ENCODE results near the gene ME1. TPM values are rescaled to one million over a fixed set of nuclear protein-coding genes. Genes with fewer than 3 reads are reported as not detected.
"Not testable (repeated sequence)": the region's sequence is repeated elsewhere in the genome, so short reads cannot be mapped to it uniquely, and the experiment has no call there.

ME1 gene
- total RNA-seq, 1 experiment from 2014 or later = 23.1 TPM

DNA sequence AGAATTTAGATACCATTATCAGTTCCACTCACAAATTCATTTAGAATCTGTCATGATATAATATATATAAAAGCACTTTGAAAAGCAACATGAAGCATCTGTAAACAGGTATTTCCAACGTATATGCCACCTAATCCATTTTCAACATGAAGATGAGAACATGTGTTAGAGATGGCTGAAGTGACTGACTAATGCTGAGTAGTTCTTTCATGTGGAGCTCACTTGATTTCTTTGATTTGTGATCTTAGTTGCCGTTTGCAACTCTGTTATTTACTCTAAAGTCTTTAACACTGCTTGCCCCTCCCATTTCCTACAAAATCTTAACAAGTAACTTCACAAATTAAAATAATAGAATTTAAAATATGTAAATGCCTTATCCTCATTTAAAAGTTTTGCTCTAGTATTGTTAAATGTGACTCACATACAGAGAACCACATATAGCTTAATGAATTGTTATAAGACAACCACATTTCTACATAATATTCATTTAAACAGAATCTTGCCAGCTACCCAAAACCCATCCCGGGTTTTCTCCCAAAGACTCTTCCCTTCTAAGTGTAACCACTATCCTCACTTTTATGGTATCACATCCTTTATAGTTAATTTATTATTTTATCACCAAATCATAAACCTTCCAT, 78.3 kb downstream of the ME1 start:
- no peak for DNase-seq (ENCODE audit: low spot score)

- no peak for DNase-seq (ENCODE audit: low spot score)
Measured at GRCh38 chr6:83343121-83343520, 87.7 kb downstream of the ME1 start.

DNA sequence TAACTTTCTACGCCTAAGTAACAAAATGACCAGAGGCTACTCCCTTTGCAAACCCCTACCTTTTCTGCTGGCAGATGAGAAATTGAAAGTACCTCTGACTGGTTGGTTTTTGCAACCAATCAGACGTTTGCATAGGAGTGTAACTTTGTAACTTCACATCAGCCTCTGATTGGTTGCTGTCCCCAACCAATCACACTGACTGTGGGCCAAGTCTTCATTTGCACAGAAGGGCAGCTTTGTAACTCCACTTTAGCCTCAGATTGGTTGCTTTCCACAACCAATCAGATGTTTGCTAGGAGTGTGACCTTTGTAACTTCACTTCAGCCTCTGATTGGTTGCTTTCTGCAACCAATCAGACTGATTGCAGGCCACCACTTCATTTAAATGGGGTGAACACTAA, 89.1 kb downstream of the ME1 start:
- no peak for DNase-seq (ENCODE audit: low spot score)

DNA sequence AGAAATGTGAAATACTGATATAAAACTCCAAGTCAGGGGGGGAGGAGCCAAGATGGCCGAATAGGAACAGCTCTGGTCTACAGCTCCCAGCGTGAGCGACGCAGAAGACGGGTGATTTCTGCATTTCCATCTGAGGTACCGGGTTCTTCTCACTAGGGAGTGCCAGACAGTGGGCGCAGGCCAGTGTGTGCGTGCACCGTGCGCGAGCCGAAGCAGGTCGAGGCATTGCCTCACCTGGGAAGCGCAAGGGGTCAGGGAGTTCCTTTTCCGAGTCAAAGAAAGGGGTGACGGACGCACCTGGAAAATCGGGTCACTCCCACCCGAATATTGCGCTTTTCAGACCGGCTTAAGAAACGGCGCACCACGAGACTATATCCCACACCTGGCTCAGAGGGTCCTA, 96.9 kb downstream of the ME1 start:
- DNase-seq (ENCODE audit: low spot score) = not testable (repeated sequence)

DNA sequence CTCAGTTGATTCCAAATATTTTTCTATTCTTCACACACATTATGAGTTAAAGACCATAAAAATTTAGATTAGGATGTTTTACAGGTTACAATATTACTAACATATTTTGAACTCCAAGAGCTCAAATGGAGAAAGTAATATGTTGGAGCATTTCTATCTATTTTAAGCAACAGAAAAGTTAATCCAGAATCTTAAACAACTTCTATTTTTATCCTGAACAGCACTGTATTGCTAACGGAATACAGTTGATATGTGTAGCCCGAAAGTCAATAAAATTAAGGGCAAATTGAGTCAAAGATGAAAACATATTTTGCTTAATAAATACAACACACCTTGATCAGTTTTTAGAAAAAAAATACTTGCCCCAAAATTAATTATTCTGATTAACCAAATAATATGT, 97.4 kb downstream of the ME1 start:
- DNase-seq (ENCODE audit: low spot score) = no peak

GRCh38 chr6:83314693-83315092, 116.2 kb downstream of the ME1 start:
- DNase-seq (ENCODE audit: low spot score) = no peak

DNA sequence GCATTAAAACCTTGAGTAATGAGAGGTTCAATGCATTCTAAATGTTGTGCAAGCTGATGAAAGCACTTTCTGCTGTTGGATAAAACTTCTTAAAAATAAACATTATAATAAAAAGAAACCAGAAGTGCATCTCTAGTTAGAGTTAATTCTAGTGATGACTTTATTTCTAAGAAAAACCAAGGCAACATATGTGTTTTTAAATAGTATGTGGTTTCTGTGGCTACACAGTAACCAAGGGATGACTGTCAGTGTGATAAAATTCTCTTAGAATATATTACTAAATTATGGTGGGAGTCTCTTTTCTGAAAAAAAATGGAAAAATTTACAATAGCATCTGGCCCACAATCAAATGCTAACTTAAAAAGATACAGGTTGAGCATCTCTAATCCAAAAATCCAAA, 117.0 kb downstream of the ME1 start:
- no peak for DNase-seq (ENCODE audit: low spot score)

DNA sequence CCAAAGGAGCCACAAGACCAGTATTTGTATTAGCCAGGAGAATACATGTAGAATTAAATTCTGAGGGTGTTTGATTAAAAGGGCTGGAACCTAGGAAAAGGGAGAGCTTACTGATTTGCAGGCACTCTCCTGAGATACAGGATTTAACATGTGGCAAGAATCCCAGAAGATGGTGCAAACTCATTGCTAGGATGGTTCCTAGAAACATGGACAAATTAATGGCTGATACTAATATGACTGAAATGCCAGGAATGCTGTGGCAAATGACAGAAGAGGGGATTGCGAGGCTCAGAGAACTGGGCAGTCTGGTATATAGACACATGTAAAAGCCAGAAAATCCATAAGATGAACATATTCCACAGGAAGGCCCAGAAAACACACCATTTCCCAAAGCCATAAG, 119.6 kb downstream of the ME1 start:
- peak; percentile 3 for DNase-seq (ENCODE audit: low spot score)

GRCh38 chr6:83310046-83310445, 120.8 kb downstream of the ME1 start:
- DNase-seq (ENCODE audit: low spot score) = no peak

DNA sequence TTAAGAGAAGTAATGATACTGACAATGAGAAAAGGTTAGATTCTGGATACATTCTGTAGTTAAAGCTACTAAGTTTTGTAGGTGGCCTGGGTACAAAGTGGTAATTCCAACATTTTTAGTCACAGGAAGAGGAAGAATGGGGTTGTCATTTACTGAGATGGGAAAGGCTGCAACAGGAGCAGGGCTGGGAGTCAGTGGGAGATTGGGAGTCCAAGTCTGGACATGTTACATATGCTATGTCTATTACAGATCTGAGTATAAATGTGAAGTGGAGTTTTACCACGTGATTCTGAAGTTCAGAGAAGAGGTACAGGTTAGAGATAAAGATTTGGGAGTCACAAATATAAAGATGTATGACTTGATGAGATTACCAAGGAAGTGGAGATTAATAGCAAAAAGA, 121.5 kb downstream of the ME1 start:
- no peak for DNase-seq (ENCODE audit: low spot score)

DNA sequence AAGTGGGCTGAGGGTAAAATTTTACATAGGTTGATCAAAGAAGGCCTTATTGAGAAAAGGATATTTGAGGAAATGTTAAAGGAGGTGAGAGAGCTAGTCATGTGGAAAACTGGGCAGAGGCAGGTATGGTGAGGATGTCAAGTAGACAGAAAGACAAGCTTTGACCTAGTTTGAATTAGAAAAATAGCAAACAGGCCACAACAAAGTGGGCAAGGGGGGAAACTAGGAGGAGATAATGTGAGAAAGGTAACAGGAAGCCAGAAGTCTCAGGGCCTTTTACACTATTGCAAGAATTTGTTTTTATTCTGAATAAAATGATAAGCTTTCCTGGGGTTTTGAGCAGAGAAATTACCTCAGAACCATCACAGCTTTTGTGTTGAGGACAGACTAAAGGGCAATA, 122.0 kb downstream of the ME1 start:
- DNase-seq (ENCODE audit: low spot score) = no peak

DNA sequence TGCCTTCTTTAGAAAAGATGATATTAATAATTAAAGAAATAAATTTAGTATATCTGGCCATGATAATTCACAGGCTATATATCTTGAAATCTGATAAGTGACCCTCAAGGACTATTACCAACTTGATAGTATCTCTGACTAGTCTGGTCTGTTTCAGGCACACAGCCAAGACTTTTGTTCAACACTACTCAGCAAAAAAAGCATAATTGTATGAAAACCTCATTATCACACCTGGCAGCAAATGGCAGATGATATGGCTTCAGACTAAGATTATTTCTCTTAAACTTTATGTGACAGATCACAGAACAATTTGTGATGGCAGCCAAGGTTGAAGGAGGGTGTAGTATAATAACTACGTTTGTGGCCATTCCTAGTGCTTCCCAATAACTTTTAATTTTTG, 123.0 kb downstream of the ME1 start:
- no peak for DNase-seq (ENCODE audit: low spot score)

DNA sequence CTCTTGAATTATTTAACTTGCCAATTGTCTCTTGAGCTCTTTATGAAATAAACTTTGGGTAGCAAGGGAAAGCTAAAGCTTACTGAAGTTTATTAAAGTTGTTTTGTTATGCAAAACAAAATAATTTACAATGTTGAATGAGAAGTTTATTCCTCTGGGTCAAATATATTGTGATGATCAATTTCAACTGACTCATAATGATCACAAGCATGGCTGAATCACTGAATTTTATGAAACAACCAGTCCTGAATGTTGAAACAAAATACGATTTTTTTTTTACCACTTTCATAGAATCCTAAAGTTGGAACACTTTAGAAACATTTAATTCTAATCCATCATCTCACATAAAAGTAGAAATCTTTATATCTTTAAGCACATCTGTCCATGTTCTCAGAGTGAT, 127.4 kb downstream of the ME1 start:
- DNase-seq (ENCODE audit: low spot score) = no peak

GRCh38 chr6:83294676-83295075, 136.2 kb downstream of the ME1 start:
- no peak for DNase-seq (ENCODE audit: low spot score)

GRCh38 chr6:83292900-83293843, 137.7 kb downstream of the ME1 start:
- DNase-seq (ENCODE audit: low spot score) = no peak

DNA sequence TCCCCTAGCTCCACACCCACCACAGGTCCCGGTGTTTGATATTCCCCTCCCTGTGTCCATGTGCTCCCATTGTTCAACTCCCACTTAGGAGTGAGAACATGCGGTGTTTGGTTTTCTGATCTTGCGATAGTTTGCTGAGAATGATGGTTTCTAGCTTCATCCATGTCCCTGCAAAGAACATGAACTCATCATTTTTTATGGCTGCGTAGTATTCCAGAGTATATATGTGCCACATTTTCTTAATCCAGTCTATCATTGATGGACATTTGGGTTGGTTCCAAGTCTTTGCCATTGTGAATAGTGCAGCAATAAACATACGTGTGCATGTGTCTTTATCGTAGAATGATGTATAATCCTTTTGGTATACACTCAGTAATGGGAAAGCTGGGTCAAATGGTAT, 143.6 kb downstream of the ME1 start:
- not testable (repeated sequence) for DNase-seq (ENCODE audit: low spot score)

GRCh38 chr6:83285917-83286316, 144.9 kb downstream of the ME1 start:
- DNase-seq (ENCODE audit: low spot score) = no peak

GRCh38 chr6:83273596-83273995, 157.3 kb downstream of the ME1 start:
- no peak for DNase-seq (ENCODE audit: low spot score)

DNA sequence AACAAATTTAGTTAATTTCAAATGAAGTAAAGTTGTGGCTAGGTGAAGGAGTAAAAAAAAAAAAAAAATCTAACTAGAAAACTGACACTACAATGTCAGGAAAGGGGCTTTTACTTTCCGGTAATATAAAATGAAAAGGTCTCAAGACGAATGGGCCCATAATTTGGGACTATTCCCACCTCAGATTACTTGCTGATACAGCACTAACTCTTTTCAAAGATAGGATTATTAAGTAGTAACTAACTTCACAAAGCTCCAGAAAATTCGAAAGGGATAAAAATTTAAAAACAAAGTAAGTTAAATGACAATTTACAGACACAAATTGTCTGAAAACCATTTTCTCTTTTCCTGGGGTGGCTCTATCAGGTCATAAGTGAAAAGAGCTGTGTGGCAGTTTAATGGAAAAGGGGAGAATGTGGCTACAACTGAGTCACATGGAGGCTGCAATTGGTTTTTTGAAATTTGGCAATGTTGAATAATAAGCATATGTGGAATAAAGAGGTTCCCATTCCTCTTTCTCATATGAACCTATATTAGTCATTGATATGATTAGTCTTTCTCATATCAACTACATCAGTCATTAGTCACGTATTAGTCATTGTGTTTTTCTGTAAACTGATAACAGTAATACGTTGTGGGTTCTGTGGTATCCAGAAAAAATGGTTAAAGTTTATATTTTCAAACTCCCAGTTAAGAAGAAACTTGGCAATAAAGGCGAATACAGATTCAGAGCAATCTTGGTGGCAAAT, 159.7 kb downstream of the ME1 start:
- DNase-seq (ENCODE audit: low spot score) = peak; percentile 75

GRCh38 chr6:83265384-83265783, 165.5 kb downstream of the ME1 start:
- DNase-seq (ENCODE audit: low spot score) = peak; percentile 42

DNA sequence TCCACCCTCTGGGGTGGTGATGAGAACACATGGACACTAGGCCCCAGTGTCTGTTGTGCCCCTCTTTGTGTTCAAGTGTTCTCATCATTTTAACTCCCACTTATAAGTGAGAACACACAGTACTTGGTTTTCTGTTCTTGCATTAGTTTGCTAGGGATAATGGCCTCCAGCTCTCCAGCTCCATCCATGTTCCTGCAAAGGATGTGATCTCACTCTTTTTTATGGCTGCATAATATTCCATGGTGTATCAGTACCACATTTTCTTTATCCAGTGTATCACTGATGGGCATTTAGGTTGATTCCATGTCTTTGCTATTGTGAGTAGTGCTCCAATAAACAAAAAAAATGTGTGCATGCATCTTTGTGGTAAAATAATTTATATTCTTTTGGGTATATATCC, 170.3 kb downstream of the ME1 start:
- DNase-seq (ENCODE audit: low spot score) = no peak

DNA sequence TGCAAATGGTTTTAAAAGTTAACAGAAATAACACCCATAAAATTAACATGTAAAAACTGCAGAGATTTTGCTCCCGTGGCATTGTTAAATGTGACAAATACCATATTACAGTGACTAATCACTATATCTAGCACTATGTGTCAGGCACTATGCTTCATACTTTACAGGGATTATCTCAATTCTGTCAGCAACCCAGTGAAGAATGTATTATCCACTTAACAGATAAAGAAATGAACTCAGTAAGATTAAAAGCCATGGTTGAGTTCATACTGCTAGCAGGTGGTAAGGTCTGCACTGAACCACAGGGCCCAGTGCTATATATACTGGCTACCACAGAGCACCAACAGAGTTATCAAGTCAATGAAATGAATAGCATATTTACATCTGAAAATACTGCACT, 172.3 kb downstream of the ME1 start:
- DNase-seq (ENCODE audit: low spot score) = peak; percentile 51

DNA sequence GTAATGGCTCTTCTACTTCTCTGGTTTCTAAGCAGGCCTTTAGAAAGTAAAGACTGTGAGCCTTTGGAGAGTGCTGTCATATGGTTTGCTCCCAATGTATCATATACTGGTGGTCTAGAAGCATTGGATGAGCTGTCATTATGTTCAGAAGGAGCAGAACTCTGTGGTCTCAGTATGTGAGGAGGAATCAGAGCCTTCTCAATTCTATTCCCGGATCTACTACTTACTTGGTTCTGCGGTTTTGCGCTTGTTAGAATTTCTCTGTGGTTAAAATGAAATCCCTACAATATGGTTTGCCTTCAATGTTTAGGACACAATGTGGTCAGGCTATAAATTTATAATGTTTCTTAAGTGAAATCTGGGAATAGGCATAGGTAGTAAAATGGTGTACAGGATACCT, 173.1 kb downstream of the ME1 start:
- DNase-seq (ENCODE audit: low spot score) = no peak
